ENCODE measurements around the gene RNF187. TPM values are rescaled to one million over a fixed set of nuclear protein-coding genes. Genes with fewer than 3 reads are reported as not detected.
A peak's percentile ranks its signal among the peaks of the same experiment; 100 is the strongest.

Gene RNF187
- total and polyA plus RNA-seq, 2 of the 4 experiments (the other 2 are of a cell fraction): 14.0 to 55.4 TPM

DNA sequence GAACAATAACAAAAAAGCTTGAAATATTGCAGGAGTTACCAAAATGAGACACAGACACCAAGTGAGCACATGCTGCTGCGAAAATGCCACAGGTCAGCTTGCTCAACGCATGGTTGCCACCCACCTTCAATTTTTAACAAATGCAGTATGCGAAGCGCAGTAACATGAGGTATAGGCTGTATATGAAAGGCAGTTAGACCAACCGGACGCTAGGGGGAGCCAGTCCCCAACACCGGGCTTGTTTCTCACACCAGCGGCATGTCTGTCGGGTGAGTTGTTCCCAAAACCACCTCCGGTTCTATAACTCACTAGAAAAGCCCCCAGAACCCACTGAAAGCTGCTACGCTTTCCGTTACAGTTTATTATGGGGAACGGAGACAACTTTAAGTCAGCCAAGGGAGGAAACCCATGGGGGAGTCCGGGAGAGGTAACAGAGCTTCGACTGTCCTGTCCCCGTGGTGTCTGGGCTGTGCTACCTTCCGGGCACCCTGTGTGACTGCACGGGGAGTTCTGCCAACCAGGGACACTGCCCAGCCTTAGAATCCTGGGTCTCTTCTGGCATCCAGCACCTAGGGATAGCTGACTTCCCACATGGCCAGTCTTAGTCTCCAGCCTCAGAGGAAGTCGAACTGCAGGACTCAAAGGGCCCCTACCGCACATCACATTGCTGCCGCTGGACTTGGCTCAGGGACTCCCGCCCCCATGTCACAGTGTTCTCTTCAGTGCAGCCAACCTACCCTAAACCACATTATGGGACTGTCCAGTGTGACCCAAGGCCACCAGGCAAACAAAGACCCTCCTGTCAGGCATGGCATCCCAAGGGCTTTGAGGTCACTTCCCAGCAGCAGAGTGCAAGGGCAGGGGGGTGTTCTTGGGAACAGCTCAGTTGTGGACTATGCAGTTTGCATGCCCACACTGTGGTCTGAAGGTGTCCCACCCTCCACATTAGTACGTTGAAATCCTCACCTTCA is 14.0 kb downstream of the RNF187 start (continued):
- TF ChIP-seq POLR2A (IDR thresholded peaks at IDR 0.05; ENCODE audit: low read depth, low read length): 0 out of 2 replicates have a peak, but pooled peaks have one; percentile 26

DNA sequence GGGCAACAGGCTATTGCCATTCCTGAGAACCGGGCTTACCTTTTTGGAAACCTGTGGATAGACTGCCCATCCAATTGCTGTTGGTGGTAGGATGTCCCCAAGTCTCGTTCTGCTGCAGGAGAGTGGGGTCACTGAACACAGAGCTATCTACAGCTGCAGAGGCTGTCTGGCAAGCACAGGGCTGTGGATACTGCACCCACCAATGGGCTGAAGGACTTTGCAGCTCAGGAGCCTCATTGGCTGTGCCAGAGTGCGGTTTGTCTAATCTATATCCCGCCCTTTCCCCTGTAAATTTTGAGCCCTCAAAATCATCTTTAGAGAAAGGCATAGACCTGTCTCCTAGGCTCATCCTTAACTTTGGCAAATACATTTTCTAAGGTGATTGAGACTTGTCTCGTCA is 15.3 kb downstream of the RNF187 start:
- H3K9me1 ChIP-seq (ENCODE audit: insufficient read depth, low read length): 0 out of 2 replicates have a peak, but pooled peaks cover 5% of the 10 kb centered on the region
- no peak overlapping the region for H3K4ac ChIP-seq (ENCODE audit: low read depth, low read length)
- H2AK5ac ChIP-seq (ENCODE audit: low read depth, low read length): no peak overlapping the region
- 92% methylated on average over 2 of the region's 5 CpGs; no CpG with 5 or more reads in 1 of the 2 experiments for WGBS, 2 experiments (ENCODE audit: extremely low coverage in 2 of 2, insufficient read length in 1 of 2)
- H3K36me3 ChIP-seq (ENCODE audit: control insufficient read depth, insufficient read depth, low read length): no peaks in the 10 kb centered on the region
- H4K91ac ChIP-seq (ENCODE audit: insufficient read depth, low read depth, low read length): no peak overlapping the region
- no peak overlapping the region for H3K4me3 ChIP-seq (ENCODE audit: insufficient read depth, low read depth, low read length)
- H2BK120ac ChIP-seq (ENCODE audit: low read depth, low read length): no peak overlapping the region
- DNase-seq (no peak), ATAC-seq (ENCODE audit: low read depth) (no peak)
- in situ Hi-C loops (cut with MboI; ENCODE audit: low sequenced_read_pairs) (loop anchor here (10.0 kb wide), 1 partner anchor 368 kb away; no protein-coding TSS in a partner anchor), intact Hi-C loops (cut with micrococcal nuclease) (loop anchor here (5.0 kb wide), 1 partner anchor 370 kb away; no protein-coding TSS in a partner anchor), dilution Hi-C loops (cut with HindIII; ENCODE audit: low sequenced_read_pairs, unreplicated experiment) (no loop called here)
- H2AFZ ChIP-seq (replicated peaks; ENCODE audit: low read length, poor library complexity): no peak overlapping the region
- no peak overlapping the region for H4K5ac ChIP-seq (ENCODE audit: low read depth, low read length)
- no peak overlapping the region for H3K56ac ChIP-seq (ENCODE audit: extremely low read depth, insufficient read depth, low read length)
- no peak overlapping the region for H2BK15ac ChIP-seq (ENCODE audit: low read depth, low read length)
- no peak overlapping the region for H2BK5ac ChIP-seq (ENCODE audit: low read depth, low read length, poor library complexity, severe bottlenecking)
- H3K4me1 ChIP-seq (ENCODE audit: control insufficient read depth, insufficient read depth, low read length): no peaks in the 10 kb centered on the region
- no peak overlapping the region for H3K18ac ChIP-seq (ENCODE audit: low read depth, low read length)
- H2BK20ac ChIP-seq (ENCODE audit: low read depth, low read length): no peak overlapping the region
- H2AK9ac ChIP-seq (replicated peaks; ENCODE audit: low read depth, low read length, poor library complexity): no peak overlapping the region
- no peaks in the 10 kb centered on the region for H3K9me3 ChIP-seq (ENCODE audit: control insufficient read depth, insufficient read depth, low read length)
- no peaks in the 10 kb centered on the region for H3K79me1 ChIP-seq (ENCODE audit: low read depth in 1 of 2, low read length in 2 of 2)
- no peak overlapping the region for H3K23ac ChIP-seq (ENCODE audit: low read depth, low read length)
- no TSS peak for BruUV-seq (replicated peaks)
- ChIA-PET POLR2A (ENCODE audit: unreplicated experiment) (no interaction called here), CTCF (no interaction called here)
- H3K4me2 ChIP-seq (ENCODE audit: low read depth, low read length): no peak overlapping the region
- no peak overlapping the region for H4K8ac ChIP-seq (ENCODE audit: low read depth in 2 of 2, low read length in 2 of 2)
- no peak overlapping the region for H3K9ac ChIP-seq (ENCODE audit: low read depth, low read length)
- H3K27ac ChIP-seq (ENCODE audit: insufficient read depth, low read length): no peak overlapping the region
- peaks cover 4% of the 10 kb centered on the region; the same call in 1 of the 2 replicates for H3K27me3 ChIP-seq (ENCODE audit: control insufficient read depth, insufficient read depth, low read length)
- no peaks in the 10 kb centered on the region for H4K20me1 ChIP-seq (ENCODE audit: insufficient read depth, low read length)
- H3K14ac ChIP-seq (replicated peaks; ENCODE audit: low read depth, low read length): no peak overlapping the region
- TF ChIP-seq SMC3 (IDR thresholded peaks at IDR 0.05; ENCODE audit: low read depth, low read length): no peak
- no peak for TF ChIP-seq CHD1 (IDR thresholded peaks at IDR 0.05; ENCODE audit: low read depth, low read length)
- TF ChIP-seq MAFK (IDR thresholded peaks at IDR 0.05; ENCODE audit: low read depth, low read length): no peak
- no peak for TF ChIP-seq MXI1 (IDR thresholded peaks at IDR 0.05; ENCODE audit: borderline replicate concordance, low read depth, low read length)
- no peak for TF ChIP-seq NFE2L2 (IDR thresholded peaks at IDR 0.05; ENCODE audit: low read depth, low read length)
- no peak for TF ChIP-seq RAD21 (IDR thresholded peaks at IDR 0.05; ENCODE audit: low read length)
- no peak for TF ChIP-seq MAZ (IDR thresholded peaks at IDR 0.05; ENCODE audit: borderline replicate concordance, low read depth, low read length)
- TF ChIP-seq FOS (IDR thresholded peaks at IDR 0.05; ENCODE audit: low read depth, low read length): no peak
- TF ChIP-seq, protein P1, sequence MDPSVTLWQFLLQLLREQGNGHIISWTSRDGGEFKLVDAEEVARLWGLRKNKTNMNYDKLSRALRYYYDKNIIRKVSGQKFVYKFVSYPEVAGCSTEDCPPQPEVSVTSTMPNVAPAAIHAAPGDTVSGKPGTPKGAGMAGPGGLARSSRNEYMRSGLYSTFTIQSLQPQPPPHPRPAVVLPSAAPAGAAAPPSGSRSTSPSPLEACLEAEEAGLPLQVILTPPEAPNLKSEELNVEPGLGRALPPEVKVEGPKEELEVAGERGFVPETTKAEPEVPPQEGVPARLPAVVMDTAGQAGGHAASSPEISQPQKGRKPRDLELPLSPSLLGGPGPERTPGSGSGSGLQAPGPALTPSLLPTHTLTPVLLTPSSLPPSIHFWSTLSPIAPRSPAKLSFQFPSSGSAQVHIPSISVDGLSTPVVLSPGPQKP (IDR thresholded peaks at IDR 0.05; ENCODE audit: borderline replicate concordance, low read depth, low read length): no peak
- TF ChIP-seq, protein P2, sequence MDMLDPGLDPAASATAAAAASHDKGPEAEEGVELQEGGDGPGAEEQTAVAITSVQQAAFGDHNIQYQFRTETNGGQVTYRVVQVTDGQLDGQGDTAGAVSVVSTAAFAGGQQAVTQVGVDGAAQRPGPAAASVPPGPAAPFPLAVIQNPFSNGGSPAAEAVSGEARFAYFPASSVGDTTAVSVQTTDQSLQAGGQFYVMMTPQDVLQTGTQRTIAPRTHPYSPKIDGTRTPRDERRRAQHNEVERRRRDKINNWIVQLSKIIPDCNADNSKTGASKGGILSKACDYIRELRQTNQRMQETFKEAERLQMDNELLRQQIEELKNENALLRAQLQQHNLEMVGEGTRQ (IDR thresholded peaks at IDR 0.05; ENCODE audit: low read depth, low read length): no peak
- no peak for TF ChIP-seq RFX5 (IDR thresholded peaks at IDR 0.05; ENCODE audit: low read depth, low read length)
- no peak for TF ChIP-seq CEBPB (IDR thresholded peaks at IDR 0.05; ENCODE audit: low read depth, low read length)
- no peak for TF ChIP-seq POLR2A (IDR thresholded peaks at IDR 0.05; ENCODE audit: low read depth, low read length)
